ENCODE results near the gene GPR160. TPM values are rescaled to one million over a fixed set of nuclear protein-coding genes. Genes with fewer than 3 reads are reported as not detected.
A peak's percentile ranks its signal among the peaks of the same experiment; 100 is the strongest.
"Not testable (repeated sequence)": the region's sequence is repeated elsewhere in the genome, so short reads cannot be mapped to it uniquely, and the experiment has no call there.

GPR160 gene
- total and polyA plus RNA-seq, 3 experiments from 2014 or later = 2.9 to 6.2 (median 2.9) TPM

DNA sequence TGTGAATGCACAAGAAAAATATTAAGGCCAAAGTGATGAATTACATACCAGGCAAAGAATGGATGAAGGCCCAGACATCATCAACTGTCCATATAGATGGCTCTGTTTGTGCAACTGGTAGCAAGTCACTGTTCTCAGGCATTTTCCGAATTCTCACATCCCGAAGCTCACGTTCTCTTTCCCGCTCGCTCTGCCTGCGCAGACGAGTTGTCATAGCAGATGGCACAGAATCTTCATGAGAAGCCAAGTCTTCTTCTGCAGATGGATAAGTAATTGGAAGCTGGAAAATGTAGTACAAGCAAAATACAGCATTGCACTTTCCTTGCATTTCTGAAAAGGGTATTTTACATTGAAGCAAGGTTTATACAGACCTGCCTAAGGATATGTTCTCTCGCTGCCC, 64.6 kb downstream of the GPR160 start:
- H3K27me3 ChIP-seq (ENCODE audit: insufficient read depth, low read length, poor library complexity, severe bottlenecking) = no peaks in the 10 kb centered on the region
- POLR2A ChIA-PET = no interaction called here
- H3K4me1 Mint-ChIP-seq = peaks cover under 1 to 4% (median 2%) of the 10 kb centered on the region in 3 donors
- CTCF ChIA-PET = interaction anchor here (1.5 kb wide), 1 partner anchor 86 kb away, joined by 3 read pairs; no protein-coding TSS in a partner anchor
- no peak for DNase-seq
- no peaks in the 10 kb centered on the region for H3K9me3 ChIP-seq (ENCODE audit: low read length)
- no peaks in the 10 kb centered on the region for H3K4me1 ChIP-seq (ENCODE audit: insufficient read depth, low read length)
- H3K27ac Mint-ChIP-seq = peak overlapping the region in 1 of 8 donors; percentile 11
- H3K4me3 Mint-ChIP-seq = no peak overlapping the region
- peaks cover 27% of the 10 kb centered on the region for H3K36me3 ChIP-seq (ENCODE audit: insufficient read depth, low read length)
- peaks cover 5 to 84% (median 24%) of the 10 kb centered on the region in 3 donors for H3K36me3 Mint-ChIP-seq
- H3K4me3 ChIP-seq (ENCODE audit: low read length) = no peak overlapping the region
- no peaks in the 10 kb centered on the region for H3K27me3 Mint-ChIP-seq
- H3K27ac ChIP-seq (ENCODE audit: low read depth, low read length) = no peak overlapping the region
- no peaks in the 10 kb centered on the region for H3K9me3 Mint-ChIP-seq

DNA sequence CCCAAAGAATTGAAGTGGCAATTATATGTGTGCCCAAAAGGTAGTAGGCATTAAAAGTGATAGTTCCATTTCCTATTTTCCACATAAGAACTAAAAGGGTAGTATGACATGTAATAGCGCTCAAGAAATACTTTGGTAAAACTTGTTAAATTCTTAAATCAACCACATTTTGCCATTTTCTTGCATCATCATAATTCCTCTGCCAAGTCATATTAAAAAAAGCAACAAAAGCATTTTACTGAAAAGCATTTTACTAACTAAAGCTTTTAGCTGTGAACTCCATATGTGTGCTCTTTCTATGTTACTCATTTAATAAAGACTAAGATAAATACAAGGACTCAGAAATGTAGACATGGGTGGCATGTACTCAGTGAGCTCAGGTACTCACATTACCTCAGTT, 70.1 kb downstream of the GPR160 start:
- CTCF ChIA-PET = no interaction called here
- peaks cover 3% of the 10 kb centered on the region for H3K36me3 ChIP-seq (ENCODE audit: insufficient read depth, low read length)
- Mint-ChIP-seq H3K36me3 (peaks cover 0 to 73% (median 14%) of the 10 kb centered on the region in 3 donors), H3K27ac (peak overlapping the region in 5 of 8 donors; percentile 5 to 85 (median 32)), H3K4me1 (peaks cover 24 to 41% (median 33%) of the 10 kb centered on the region in 3 donors), H3K27me3 (no peaks in the 10 kb centered on the region), H3K4me3 (no peak overlapping the region), H3K9me3 (no peaks in the 10 kb centered on the region)
- no peak overlapping the region for H3K27ac ChIP-seq (ENCODE audit: low read depth, low read length)
- H3K4me1 ChIP-seq (ENCODE audit: insufficient read depth, low read length) = peaks cover 15% of the 10 kb centered on the region
- POLR2A ChIA-PET = no interaction called here
- no peak for DNase-seq
- no peaks in the 10 kb centered on the region for H3K27me3 ChIP-seq (ENCODE audit: insufficient read depth, low read length, poor library complexity, severe bottlenecking)
- no peaks in the 10 kb centered on the region for H3K9me3 ChIP-seq (ENCODE audit: low read length)
- no peak overlapping the region for H3K4me3 ChIP-seq (ENCODE audit: low read length)

DNA sequence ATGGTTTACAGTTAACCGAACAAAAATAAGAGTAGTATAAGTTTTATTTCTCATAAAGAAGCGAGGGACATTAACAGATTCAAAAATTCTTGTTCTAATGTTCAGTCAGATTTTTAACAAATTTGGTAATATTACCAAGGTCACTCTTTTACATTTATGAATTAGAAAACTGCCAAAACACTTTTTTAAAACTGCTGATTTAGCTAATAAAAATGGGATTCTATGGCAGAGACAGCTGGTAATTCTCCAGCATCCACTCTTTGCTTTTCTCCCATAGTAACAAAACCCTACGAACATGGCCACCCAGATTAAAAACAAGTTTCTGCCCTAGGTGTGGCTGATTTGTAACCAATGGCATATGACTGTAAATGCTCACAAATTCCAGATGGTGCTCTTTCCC, 71.2 kb downstream of the GPR160 start:
- Histone ChIP-seq H3K36me3 (ENCODE audit: insufficient read depth, low read length) (peaks cover 10% of the 10 kb centered on the region), H3K4me1 (ENCODE audit: insufficient read depth, low read length) (peaks cover 15% of the 10 kb centered on the region), H3K9me3 (ENCODE audit: low read length) (no peaks in the 10 kb centered on the region), H3K27me3 (ENCODE audit: insufficient read depth, low read length, poor library complexity, severe bottlenecking) (no peaks in the 10 kb centered on the region), H3K4me3 (ENCODE audit: low read length) (no peak overlapping the region), H3K27ac (ENCODE audit: low read depth, low read length) (no peak overlapping the region)
- Mint-ChIP-seq H3K36me3 (peaks cover 3 to 77% (median 14%) of the 10 kb centered on the region in 3 donors), H3K27ac (peak overlapping the region in 4 of 8 donors; percentile 1 to 85 (median 77)), H3K27me3 (no peaks in the 10 kb centered on the region), H3K4me1 (peaks cover 24 to 41% (median 33%) of the 10 kb centered on the region in 3 donors), H3K4me3 (no peak overlapping the region), H3K9me3 (no peaks in the 10 kb centered on the region)
- ChIA-PET POLR2A (no interaction called here), CTCF (no interaction called here)
- DNase-seq = no peak

DNA sequence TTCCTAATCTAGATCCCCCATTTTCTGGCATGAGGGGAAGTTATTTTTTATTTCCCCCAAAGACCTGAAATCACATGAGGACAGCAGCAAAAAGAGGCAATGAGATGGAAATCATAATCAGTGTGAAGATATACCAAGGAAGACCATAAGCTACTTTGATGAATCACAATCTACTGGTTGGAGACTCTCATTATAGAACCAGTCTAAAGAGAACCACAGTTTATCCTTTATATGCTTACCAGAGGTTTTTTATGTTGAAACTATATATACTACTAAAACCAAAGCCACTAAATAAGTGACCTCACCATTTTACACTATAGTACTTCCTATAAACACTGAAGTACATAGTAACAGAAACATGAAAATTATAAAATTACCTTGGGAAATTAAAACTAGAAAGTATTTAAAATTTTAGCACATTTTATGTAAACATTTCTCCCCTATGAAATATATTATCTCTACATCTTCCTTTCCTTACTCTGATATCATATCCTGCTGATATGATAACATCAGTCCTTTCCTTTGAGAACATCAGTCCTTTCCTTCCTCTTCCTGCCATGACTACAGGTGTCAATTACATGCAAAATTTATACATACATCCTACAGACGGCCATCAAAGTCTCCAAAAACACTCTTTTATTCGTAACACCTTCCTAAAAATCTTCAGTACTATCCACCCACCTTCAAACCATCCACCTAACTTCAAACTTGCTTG, 71.9 kb downstream of the GPR160 start:
- CTCF ChIA-PET = no interaction called here
- POLR2A ChIA-PET = no interaction called here
- H3K27me3 ChIP-seq (ENCODE audit: insufficient read depth, low read length, poor library complexity, severe bottlenecking) = no peaks in the 10 kb centered on the region
- peak overlapping the region; percentile 1 to 85 (median 58) for H3K27ac Mint-ChIP-seq
- H3K4me3 Mint-ChIP-seq = no peak overlapping the region
- DNase-seq = no peak
- peaks cover 24 to 41% (median 33%) of the 10 kb centered on the region in 3 donors for H3K4me1 Mint-ChIP-seq
- peaks cover 10% of the 10 kb centered on the region for H3K36me3 ChIP-seq (ENCODE audit: insufficient read depth, low read length)
- peaks cover 15% of the 10 kb centered on the region for H3K4me1 ChIP-seq (ENCODE audit: insufficient read depth, low read length)
- H3K9me3 ChIP-seq (ENCODE audit: low read length) = no peaks in the 10 kb centered on the region
- no peaks in the 10 kb centered on the region for H3K27me3 Mint-ChIP-seq
- H3K9me3 Mint-ChIP-seq = no peaks in the 10 kb centered on the region
- H3K36me3 Mint-ChIP-seq = peaks cover 3 to 77% (median 14%) of the 10 kb centered on the region in 3 donors
- H3K4me3 ChIP-seq (ENCODE audit: low read length) = no peak overlapping the region
- no peak overlapping the region for H3K27ac ChIP-seq (ENCODE audit: low read depth, low read length)

DNA sequence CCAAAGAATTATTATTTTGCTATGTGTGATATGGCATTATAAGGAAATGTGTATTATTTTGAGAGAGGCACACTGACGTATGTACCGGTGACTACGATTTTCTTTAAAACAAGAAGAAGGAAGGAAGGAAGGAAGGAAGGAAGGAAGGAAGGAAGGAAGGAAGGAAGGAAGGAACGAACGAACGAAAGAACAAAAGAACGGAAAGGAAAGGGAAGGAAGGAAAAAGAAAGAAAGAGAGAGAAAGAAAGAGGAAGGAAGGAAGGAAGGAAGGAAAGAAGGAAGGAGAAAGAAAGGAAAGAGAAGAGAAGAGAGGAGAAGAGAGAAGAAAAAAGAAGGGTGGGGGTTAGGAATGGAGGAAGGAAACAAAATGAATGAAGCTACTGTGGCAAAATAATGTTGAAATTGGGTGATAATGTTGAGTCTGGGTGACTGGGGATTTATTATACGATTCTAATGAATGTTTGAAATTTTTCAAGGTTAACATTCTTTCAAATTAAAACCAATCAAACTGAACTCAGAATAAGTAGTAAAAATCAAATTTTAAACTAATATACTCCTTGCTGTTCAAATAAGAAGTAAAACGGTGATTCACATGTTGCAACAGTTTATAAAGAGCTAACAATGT, 73.5 kb downstream of the GPR160 start:
- POLR2A ChIA-PET = no interaction called here
- Mint-ChIP-seq H3K27ac (peak overlapping the region in 4 of 8 donors; percentile 2 to 78 (median 61)), H3K9me3 (no peaks in the 10 kb centered on the region), H3K36me3 (peaks cover 3 to 76% (median 19%) of the 10 kb centered on the region in 3 donors), H3K4me1 (peaks cover 24 to 41% (median 38%) of the 10 kb centered on the region in 3 donors), H3K4me3 (no peak overlapping the region), H3K27me3 (no peaks in the 10 kb centered on the region)
- Histone ChIP-seq H3K4me1 (ENCODE audit: insufficient read depth, low read length) (peaks cover 15% of the 10 kb centered on the region), H3K4me3 (ENCODE audit: low read length) (no peak overlapping the region), H3K9me3 (ENCODE audit: low read length) (no peaks in the 10 kb centered on the region), H3K36me3 (ENCODE audit: insufficient read depth, low read length) (peaks cover 20% of the 10 kb centered on the region), H3K27ac (ENCODE audit: low read depth, low read length) (no peak overlapping the region), H3K27me3 (ENCODE audit: insufficient read depth, low read length, poor library complexity, severe bottlenecking) (no peaks in the 10 kb centered on the region)
- no peak for DNase-seq
- CTCF ChIA-PET = no interaction called here

DNA sequence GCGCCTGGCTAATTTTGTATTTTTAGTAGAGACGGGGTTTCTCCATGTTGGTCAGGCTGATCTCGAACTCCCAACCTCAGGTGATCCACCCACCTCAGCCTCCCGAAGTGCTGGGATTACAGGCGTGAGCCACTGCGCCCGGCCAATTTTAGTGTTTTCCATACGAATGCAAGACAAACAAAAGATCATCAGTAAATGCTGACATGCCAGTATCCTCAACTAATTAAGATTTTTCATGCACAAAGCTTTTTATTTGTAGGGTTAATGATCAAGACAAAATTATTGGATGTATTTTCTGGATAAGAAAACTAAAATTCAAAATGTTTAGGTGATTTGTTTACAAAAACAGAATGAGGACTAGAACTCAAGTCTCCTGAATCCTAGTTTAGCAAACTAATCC, 76.4 kb downstream of the GPR160 start:
- H3K9me3 Mint-ChIP-seq; H3K4me3 Mint-ChIP-seq; H3K27ac ChIP-seq (ENCODE audit: low read depth, low read length); H3K27me3 ChIP-seq (ENCODE audit: insufficient read depth, low read length, poor library complexity, severe bottlenecking); POLR2A ChIA-PET; H3K27me3 Mint-ChIP-seq; CTCF ChIA-PET; DNase-seq; H3K9me3 ChIP-seq (ENCODE audit: low read length); H3K4me3 ChIP-seq (ENCODE audit: low read length): not testable (repeated sequence)
- H3K4me1 ChIP-seq (ENCODE audit: insufficient read depth, low read length) = peaks cover 15% of the 10 kb centered on the region
- Mint-ChIP-seq H3K27ac (peak overlapping the region in 2 of 8 donors; percentile 45 to 61), H3K36me3 (peaks cover 3 to 75% (median 23%) of the 10 kb centered on the region in 3 donors), H3K4me1 (peaks cover 17 to 29% (median 25%) of the 10 kb centered on the region in 3 donors)
- peaks cover 28% of the 10 kb centered on the region for H3K36me3 ChIP-seq (ENCODE audit: insufficient read depth, low read length)

DNA sequence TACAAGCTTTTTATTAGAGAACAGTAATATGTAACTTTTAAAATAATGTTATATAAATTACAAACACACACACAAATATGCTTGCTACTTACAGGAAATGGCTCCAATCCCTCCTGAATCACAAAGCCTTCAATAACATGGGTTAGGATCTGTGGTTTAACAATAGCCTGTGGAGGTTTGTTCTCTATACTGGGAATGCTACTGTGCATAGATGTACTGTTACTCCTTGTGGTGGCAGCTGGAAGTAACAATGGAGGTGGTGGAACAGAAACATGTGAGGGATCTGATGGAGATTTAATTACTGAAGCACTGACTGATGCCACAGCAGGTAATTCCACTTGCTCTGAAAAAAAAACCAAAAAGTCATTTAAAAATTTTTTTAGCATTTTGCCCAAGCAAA, 79.3 kb downstream of the GPR160 start:
- H3K9me3 ChIP-seq (ENCODE audit: low read length) = no peaks in the 10 kb centered on the region
- CTCF ChIA-PET = interaction anchor here (1.4 kb wide), 1 partner anchor 254 kb away, joined by 3 read pairs; no protein-coding TSS in a partner anchor
- H3K27ac ChIP-seq (ENCODE audit: low read depth, low read length) = no peak overlapping the region
- H3K36me3 ChIP-seq (ENCODE audit: insufficient read depth, low read length) = peaks cover 43% of the 10 kb centered on the region
- H3K4me1 ChIP-seq (ENCODE audit: insufficient read depth, low read length) = no peaks in the 10 kb centered on the region
- POLR2A ChIA-PET = interaction anchor here (0.7 to 1.4 kb wide), 2 partner anchors 150 to 241 kb away, joined by 3 read pairs; partner anchors contain the start of gene SEC62
- H3K27me3 ChIP-seq (ENCODE audit: insufficient read depth, low read length, poor library complexity, severe bottlenecking) = no peaks in the 10 kb centered on the region
- Mint-ChIP-seq H3K27me3 (no peaks in the 10 kb centered on the region), H3K27ac (peak overlapping the region in 3 of 8 donors; percentile 43 to 83 (median 58)), H3K4me3 (no peak overlapping the region), H3K36me3 (peaks cover 3 to 79% (median 17%) of the 10 kb centered on the region in 3 donors), H3K4me1 (peaks cover 0 to 18% (median 3%) of the 10 kb centered on the region in 3 donors), H3K9me3 (no peaks in the 10 kb centered on the region)
- H3K4me3 ChIP-seq (ENCODE audit: low read length) = no peak overlapping the region
- no peak for DNase-seq
